DND-41 (cell line): ENCODE data around the gene DNPH1.

Source experiments
- ATAC-seq: fragments of 200-7000 bp; cut with Tn5 transposase; 3 replicates; pipeline ENCODE4 v1.9.1; 2021; ENCODE audit warnings: low read depth; ENCODE audit not compliant: insufficient read depth
- DNase-seq: peaks from one replicate; pipeline ENCODE4 v3.0.0-alpha.2; 2020
- H2AFZ ChIP-seq: 2 replicates; pipeline ENCODE4 v1.6.0; 2012; ENCODE audit warnings: low read depth, low read length
- H3K27ac ChIP-seq: 2 replicates; pipeline ENCODE4 v1.5.1; 2012; ENCODE audit warnings: low read length, inconsistent platforms
- H3K27me3 ChIP-seq: fragments of 200-600 bp; sonication (generic); 2 replicates; pipeline ENCODE4 v1.6.0; 2012; ENCODE audit warnings: low read length, mild to moderate bottlenecking, inconsistent platforms; ENCODE audit not compliant: insufficient read depth, poor library complexity
- H3K36me3 ChIP-seq: 2 replicates; pipeline ENCODE4 v1.5.1; 2012; ENCODE audit warnings: low read length, inconsistent platforms; ENCODE audit not compliant: insufficient read depth
- H3K4me1 ChIP-seq: 2 replicates; pipeline ENCODE4 v1.5.1; 2012; ENCODE audit warnings: mild to moderate bottlenecking, low read length; ENCODE audit not compliant: insufficient read depth
- H3K4me2 ChIP-seq: 2 replicates; pipeline ENCODE4 v1.6.0; 2012; ENCODE audit warnings: mild to moderate bottlenecking, moderate library complexity, low read length, inconsistent platforms; ENCODE audit not compliant: insufficient read depth
- H3K4me3 ChIP-seq, 2 experiments: fragments of 200-600 bp in 1 of 2; shearing (Covaris generic) in 1 of 2; 2 replicates each; pipeline ENCODE4 v1.5.1; 2012 to 2016; ENCODE audit warnings: inconsistent platforms in 2 of 2, low read length in 2 of 2, mild to moderate bottlenecking in 2 of 2, low read depth in 1 of 2, moderate library complexity in 1 of 2
- H3K79me2 ChIP-seq: 2 replicates; pipeline ENCODE4 v1.6.0; 2012; ENCODE audit warnings: low read length, inconsistent platforms; ENCODE audit not compliant: insufficient read depth
- H3K9ac ChIP-seq: 2 replicates; pipeline ENCODE4 v1.6.0; 2012; ENCODE audit warnings: low read depth, mild to moderate bottlenecking, inconsistent platforms, low read length, moderate library complexity
- H3K9me3 ChIP-seq: 2 replicates; pipeline ENCODE4 v1.5.1; 2012; ENCODE audit warnings: low read length, moderate library complexity, mild to moderate bottlenecking, inconsistent platforms; ENCODE audit not compliant: insufficient read depth, severe bottlenecking
- H4K20me1 ChIP-seq: 2 replicates; pipeline ENCODE4 v1.6.0; 2012; ENCODE audit warnings: low read length; ENCODE audit not compliant: insufficient read depth
- CTCF ChIP-seq: IDR thresholded peaks from 2 replicates; pipeline ENCODE4 v1.5.1; 2012; ENCODE audit warnings: borderline replicate concordance, low read length, moderate library complexity, mild to moderate bottlenecking; ENCODE audit not compliant: poor library complexity, severe bottlenecking; ENCODE audit errors: extremely low read depth
- EZH2 ChIP-seq: IDR thresholded peaks from 3 replicates; pipeline ENCODE4 v1.6.1; 2012; ENCODE audit warnings: borderline replicate concordance, low read depth, mild to moderate bottlenecking, moderate library complexity, low read length, inconsistent platforms; ENCODE audit not compliant: severe bottlenecking

The DNPH1 gene

GRCh38 chr6:43271944-43272343 is 42.7 kb upstream of the DNPH1 start:
- Histone ChIP-seq H3K27me3 (peaks cover 37% of the 10 kb centered on the region), H3K4me3 (no peak overlapping the region), H3K9ac (no peak overlapping the region), H3K4me2 (no peak overlapping the region), H3K79me2 (no peaks in the 10 kb centered on the region), H3K27ac (no peak overlapping the region), H3K36me3 (no peaks in the 10 kb centered on the region), H4K20me1 (peaks cover 4% of the 10 kb centered on the region; the same call in 1 of the 2 replicates), H2AFZ (no peak overlapping the region), H3K4me1 (peaks cover 14% of the 10 kb centered on the region), H3K9me3 (no peaks in the 10 kb centered on the region)
- DNase-seq (no peak), ATAC-seq (no peak)
- no peak for TF ChIP-seq EZH2
- TF ChIP-seq CTCF, result no peak

GRCh38 chr6:43271103-43271815 is 42.0 kb upstream of the DNPH1 start:
- H3K4me3 ChIP-seq, result no peak overlapping the region
- DNase-seq (no peak), ATAC-seq (no peak)
- no peak overlapping the region for H3K27ac ChIP-seq
- no peak overlapping the region for H2AFZ ChIP-seq
- peaks cover 33% of the 10 kb centered on the region for H3K27me3 ChIP-seq
- no peaks in the 10 kb centered on the region for H3K36me3 ChIP-seq
- no peak overlapping the region for H3K9ac ChIP-seq
- no peak for TF ChIP-seq EZH2
- no peak for TF ChIP-seq CTCF
- H3K4me2 ChIP-seq, result no peak overlapping the region
- H4K20me1 ChIP-seq, result peaks cover 4% of the 10 kb centered on the region; the same call in 1 of the 2 replicates
- H3K4me1 ChIP-seq, result peaks cover 14% of the 10 kb centered on the region
- H3K9me3 ChIP-seq, result no peaks in the 10 kb centered on the region
- no peaks in the 10 kb centered on the region for H3K79me2 ChIP-seq

GRCh38 chr6:43269273-43270007 is 40.2 kb upstream of the DNPH1 start:
- Histone ChIP-seq H4K20me1 (peaks cover 4% of the 10 kb centered on the region; the same call in 1 of the 2 replicates), H3K9ac (peak overlapping the region; percentile 33; the same call in 1 of the 2 replicates), H3K4me2 (peak overlapping the region; percentile 67), H3K27me3 (peaks cover 44% of the 10 kb centered on the region), H3K27ac (no peak overlapping the region), H3K79me2 (no peaks in the 10 kb centered on the region), H3K36me3 (no peaks in the 10 kb centered on the region), H2AFZ (peak overlapping the region; percentile 54), H3K9me3 (no peaks in the 10 kb centered on the region), H3K4me1 (peaks cover 14% of the 10 kb centered on the region), H3K4me3 (peak overlapping the region in 1 of 2 experiments; percentile 50; a peak in 2 of 4 replicates)
- TF ChIP-seq CTCF, result no peak
- peak; percentile 17 for TF ChIP-seq EZH2
- DNase-seq (peak; percentile 67), ATAC-seq (peak; percentile 84)
